HepG2 (cell line): ENCODE data around the gene MLST8. TPM values are rescaled to one million over a fixed set of nuclear protein-coding genes. Genes with fewer than 3 reads are reported as not detected.

Experiments
- BRD4 ChIP-seq: sonication (generic); formaldehyde crosslinking; IDR thresholded peaks from 2 replicates; pipeline ENCODE4 v1.4.0; 2020; ENCODE audit warnings: missing genetic modification reagents
- CREB1 ChIP-seq, 2 experiments: fragments of 450-650 bp in 1 of 2; IDR thresholded peaks; 2 replicates each; pipeline ENCODE4 v1.6.1; 2016 to 2017; ENCODE audit warnings: control low read depth in 1 of 2, mild to moderate bottlenecking in 1 of 2, missing compliant biosample characterization in 1 of 2, missing genetic modification characterization in 1 of 2
- FOSL2 ChIP-seq: sonication (generic); formaldehyde crosslinking; IDR thresholded peaks from 2 replicates; pipeline ENCODE4 v1.4.0; 2020; ENCODE audit warnings: missing genetic modification reagents
- LCORL ChIP-seq, 2 experiments: fragments of 450-650 bp in 1 of 2; sonication (generic) in 1 of 2; formaldehyde crosslinking in 1 of 2; IDR thresholded peaks; 2 replicates each; pipeline versions ENCODE4 v1.5.0 to v1.6.1; 2017 to 2020; ENCODE audit warnings: antibody characterized with exemption in 1 of 2, missing genetic modification reagents in 1 of 2
- SIN3A ChIP-seq: IDR thresholded peaks from 2 replicates; pipeline ENCODE4 v1.6.1; 2011; ENCODE audit warnings: low read depth, mild to moderate bottlenecking, control low read depth, low read length, borderline replicate concordance
- XRCC5 ChIP-seq: fragments of 200-400 bp; formaldehyde crosslinking; optimal IDR thresholded peaks from 2 replicates; pipeline ENCODE3; 2017; ENCODE audit warnings: mild to moderate bottlenecking, low read length
- ZNF441 ChIP-seq: sonication (generic); formaldehyde crosslinking; IDR thresholded peaks from 2 replicates; pipeline ENCODE4 v1.7.0; 2021; ENCODE audit warnings: missing genetic modification reagents, borderline replicate concordance
- ZNF496 ChIP-seq: sonication (generic); formaldehyde crosslinking; IDR thresholded peaks from 2 replicates; pipeline ENCODE4 v1.8.1; 2023; ENCODE audit warnings: mild to moderate bottlenecking, moderate library complexity, missing genetic modification reagents; ENCODE audit not compliant: insufficient replicate concordance
- polyA plus RNA-seq, 8 experiments: library from polyadenylated mRNA; depleted of rRNA in 3 of 8; stranded (reverse) in 7 of 8; unstranded in 1 of 8; fragments of >200 nt; fragmentation: Illumina TruSeq in 4 of 8; extraction: Trizol in 4 of 8; gene quantifications; 2 replicates each; pipeline versions ENCODE4 v1.2.1 to v1.2.3, GENCODE V29; 2011 to 2016; ENCODE audit warnings: low read depth in 4 of 8, missing spikeins in 1 of 8, mixed read lengths in 1 of 8; ENCODE audit not compliant: insufficient read depth in 1 of 8
- total RNA-seq, 5 experiments: library from RNA; depleted of rRNA; stranded (reverse); fragments of >200 nt; fragmentation: Illumina TruSeq; extraction: Trizol; gene quantifications; 2 replicates each; pipeline ENCODE4 v1.2.3, GENCODE V29; 2016; ENCODE audit warnings: low read depth in 1 of 5
- TF ChIP-seq, protein P1 (sequence below): sonication (generic); formaldehyde crosslinking; IDR thresholded peaks from 2 replicates; pipeline ENCODE4 v1.4.0; 2020; ENCODE audit warnings: missing genetic modification reagents, borderline replicate concordance
- TF ChIP-seq, protein P2 (sequence below): sonication (generic); formaldehyde crosslinking; IDR thresholded peaks from 2 replicates; pipeline ENCODE4 v1.4.0; 2020; ENCODE audit warnings: missing genetic modification reagents
- TF ChIP-seq, protein P3 (sequence below): sonication (generic); formaldehyde crosslinking; IDR thresholded peaks from 2 replicates; pipeline ENCODE4 v1.8.0; 2022; ENCODE audit warnings: missing genetic modification reagents, low read depth, mild to moderate bottlenecking, borderline replicate concordance
- TF ChIP-seq, protein P4 (sequence below): sonication (generic); formaldehyde crosslinking; IDR thresholded peaks from 2 replicates; pipeline ENCODE4 v1.8.1; 2023; ENCODE audit warnings: mild to moderate bottlenecking, missing genetic modification reagents
- TF ChIP-seq, protein P5 (sequence below): sonication (generic); formaldehyde crosslinking; IDR thresholded peaks from 2 replicates; pipeline ENCODE4 v1.5.1; 2020; ENCODE audit warnings: missing genetic modification reagents, mild to moderate bottlenecking, borderline replicate concordance

Gene MLST8
- total and polyA plus RNA-seq, 2 of the 13 experiments (the other 11 are each of a cell fraction or from before 2014, with no cell fraction given) = 30.8 to 72.7 TPM

DNA sequence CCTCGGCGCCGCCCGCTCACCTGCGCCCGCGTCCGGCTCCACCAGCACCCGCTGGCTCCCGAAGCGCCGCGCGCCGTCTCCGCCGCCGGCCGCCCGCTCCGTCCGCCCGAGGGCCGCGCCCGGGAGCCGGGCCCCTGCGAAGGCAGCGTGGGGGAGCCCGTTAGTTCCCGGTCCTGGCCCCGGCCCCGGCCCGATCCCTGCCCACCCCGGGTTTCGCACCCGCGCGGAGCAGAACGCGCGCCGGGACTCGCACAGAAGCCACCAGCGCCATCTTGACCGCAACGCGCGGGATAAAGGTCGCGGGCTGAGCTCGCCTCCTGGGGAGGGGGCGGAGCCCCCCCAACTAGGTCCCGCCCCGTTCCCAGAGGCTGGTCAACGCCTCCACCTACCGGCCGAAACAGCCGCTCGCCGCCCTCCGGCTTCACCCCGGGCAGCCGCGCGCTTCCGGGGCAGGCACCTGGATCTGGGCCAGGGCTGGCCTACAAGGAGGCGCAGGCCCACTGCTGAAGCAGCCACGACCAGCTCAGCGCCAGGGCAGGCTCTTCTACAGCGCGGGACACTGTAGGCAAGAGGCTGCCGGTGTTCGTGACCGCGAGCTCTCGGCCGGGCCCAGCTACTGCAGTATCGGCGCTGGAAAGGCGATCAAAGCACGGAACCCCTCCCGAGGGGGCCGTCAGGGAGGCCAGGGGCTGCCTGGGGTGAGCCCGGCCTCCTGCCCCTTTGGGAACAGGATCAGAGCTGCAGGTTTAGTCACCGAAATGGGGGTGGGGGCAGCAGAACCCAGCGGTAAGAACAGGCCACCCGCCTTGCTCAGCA lies 46.2 kb downstream of the MLST8 start, which contains the start of gene ECI1 (continued):
- TF ChIP-seq, protein P1, sequence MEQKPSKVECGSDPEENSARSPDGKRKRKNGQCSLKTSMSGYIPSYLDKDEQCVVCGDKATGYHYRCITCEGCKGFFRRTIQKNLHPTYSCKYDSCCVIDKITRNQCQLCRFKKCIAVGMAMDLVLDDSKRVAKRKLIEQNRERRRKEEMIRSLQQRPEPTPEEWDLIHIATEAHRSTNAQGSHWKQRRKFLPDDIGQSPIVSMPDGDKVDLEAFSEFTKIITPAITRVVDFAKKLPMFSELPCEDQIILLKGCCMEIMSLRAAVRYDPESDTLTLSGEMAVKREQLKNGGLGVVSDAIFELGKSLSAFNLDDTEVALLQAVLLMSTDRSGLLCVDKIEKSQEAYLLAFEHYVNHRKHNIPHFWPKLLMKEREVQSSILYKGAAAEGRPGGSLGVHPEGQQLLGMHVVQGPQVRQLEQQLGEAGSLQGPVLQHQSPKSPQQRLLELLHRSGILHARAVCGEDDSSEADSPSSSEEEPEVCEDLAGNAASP (CRISPR knock-in tag) = peak; percentile 71; the same call in 1 of the 2 replicates
- TF ChIP-seq, protein P2, sequence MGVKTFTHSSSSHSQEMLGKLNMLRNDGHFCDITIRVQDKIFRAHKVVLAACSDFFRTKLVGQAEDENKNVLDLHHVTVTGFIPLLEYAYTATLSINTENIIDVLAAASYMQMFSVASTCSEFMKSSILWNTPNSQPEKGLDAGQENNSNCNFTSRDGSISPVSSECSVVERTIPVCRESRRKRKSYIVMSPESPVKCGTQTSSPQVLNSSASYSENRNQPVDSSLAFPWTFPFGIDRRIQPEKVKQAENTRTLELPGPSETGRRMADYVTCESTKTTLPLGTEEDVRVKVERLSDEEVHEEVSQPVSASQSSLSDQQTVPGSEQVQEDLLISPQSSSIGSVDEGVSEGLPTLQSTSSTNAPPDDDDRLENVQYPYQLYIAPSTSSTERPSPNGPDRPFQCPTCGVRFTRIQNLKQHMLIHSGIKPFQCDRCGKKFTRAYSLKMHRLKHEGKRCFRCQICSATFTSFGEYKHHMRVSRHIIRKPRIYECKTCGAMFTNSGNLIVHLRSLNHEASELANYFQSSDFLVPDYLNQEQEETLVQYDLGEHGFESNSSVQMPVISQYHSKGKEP (CRISPR knock-in tag) = no peak
- peak; percentile 74; the same call in 1 of the 2 replicates for TF ChIP-seq SIN3A
- TF ChIP-seq, protein P3, sequence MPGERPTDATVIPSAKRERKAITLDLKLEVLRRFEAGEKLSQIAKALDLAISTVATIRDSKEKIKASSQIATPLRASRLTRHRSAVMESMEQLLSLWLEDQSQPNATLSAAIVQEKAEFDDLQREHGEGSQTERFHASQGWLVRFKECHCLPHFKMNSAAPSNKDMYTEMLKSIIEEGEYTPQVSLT (CRISPR knock-in tag) = no peak
- 0 out of 2 replicates have a peak, but pooled peaks have one; percentile 33 for TF ChIP-seq BRD4
- TF ChIP-seq ZNF441 (CRISPR knock-in tag) = peak; percentile 90
- TF ChIP-seq LCORL (IDR thresholded peaks at IDR 0.05) = peak; percentile 35; the same call in 1 of the 2 replicates
- TF ChIP-seq LCORL (CRISPR knock-in tag; IDR thresholded peaks at IDR 0.05) = peak; percentile 69
- peak; percentile 92 for TF ChIP-seq XRCC5
- TF ChIP-seq CREB1 (IDR thresholded peaks at IDR 0.05) = 0 out of 2 replicates have a peak, but pooled peaks have one; percentile 18
- TF ChIP-seq CREB1 (CRISPR knock-in tag; IDR thresholded peaks at IDR 0.05) = peak; percentile 49; the same call in 1 of the 2 replicates
- TF ChIP-seq, protein P4, sequence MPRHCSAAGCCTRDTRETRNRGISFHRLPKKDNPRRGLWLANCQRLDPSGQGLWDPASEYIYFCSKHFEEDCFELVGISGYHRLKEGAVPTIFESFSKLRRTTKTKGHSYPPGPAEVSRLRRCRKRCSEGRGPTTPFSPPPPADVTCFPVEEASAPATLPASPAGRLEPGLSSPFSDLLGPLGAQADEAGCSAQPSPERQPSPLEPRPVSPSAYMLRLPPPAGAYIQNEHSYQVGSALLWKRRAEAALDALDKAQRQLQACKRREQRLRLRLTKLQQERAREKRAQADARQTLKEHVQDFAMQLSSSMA (CRISPR knock-in tag) = peak; percentile 74; the same call in 1 of the 2 replicates
- TF ChIP-seq, protein P5, sequence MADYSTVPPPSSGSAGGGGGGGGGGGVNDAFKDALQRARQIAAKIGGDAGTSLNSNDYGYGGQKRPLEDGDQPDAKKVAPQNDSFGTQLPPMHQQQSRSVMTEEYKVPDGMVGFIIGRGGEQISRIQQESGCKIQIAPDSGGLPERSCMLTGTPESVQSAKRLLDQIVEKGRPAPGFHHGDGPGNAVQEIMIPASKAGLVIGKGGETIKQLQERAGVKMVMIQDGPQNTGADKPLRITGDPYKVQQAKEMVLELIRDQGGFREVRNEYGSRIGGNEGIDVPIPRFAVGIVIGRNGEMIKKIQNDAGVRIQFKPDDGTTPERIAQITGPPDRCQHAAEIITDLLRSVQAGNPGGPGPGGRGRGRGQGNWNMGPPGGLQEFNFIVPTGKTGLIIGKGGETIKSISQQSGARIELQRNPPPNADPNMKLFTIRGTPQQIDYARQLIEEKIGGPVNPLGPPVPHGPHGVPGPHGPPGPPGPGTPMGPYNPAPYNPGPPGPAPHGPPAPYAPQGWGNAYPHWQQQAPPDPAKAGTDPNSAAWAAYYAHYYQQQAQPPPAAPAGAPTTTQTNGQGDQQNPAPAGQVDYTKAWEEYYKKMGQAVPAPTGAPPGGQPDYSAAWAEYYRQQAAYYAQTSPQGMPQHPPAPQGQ (CRISPR knock-in tag) = no peak
- TF ChIP-seq FOSL2 (CRISPR knock-in tag) = peak; percentile 44; the same call in 1 of the 2 replicates
- TF ChIP-seq ZNF496 (CRISPR knock-in tag) = no peak
